HG02870 (cell line): Measurements from ENCODE around the gene RBCK1.
A peak's percentile ranks its signal among the peaks of the same experiment; 100 is the strongest.
"Not testable (repeated sequence)": the region's sequence is repeated elsewhere in the genome, so short reads cannot be mapped to it uniquely, and the experiment has no call there.

Source experiments
- ATAC-seq: cut with Tn5 transposase; IDR thresholded peaks from one replicate; pipeline ENCODE4 v1.9.1; 2021; ENCODE audit warnings: mild to moderate bottlenecking, moderate library complexity; ENCODE audit not compliant: unreplicated experiment

The RBCK1 gene

DNA sequence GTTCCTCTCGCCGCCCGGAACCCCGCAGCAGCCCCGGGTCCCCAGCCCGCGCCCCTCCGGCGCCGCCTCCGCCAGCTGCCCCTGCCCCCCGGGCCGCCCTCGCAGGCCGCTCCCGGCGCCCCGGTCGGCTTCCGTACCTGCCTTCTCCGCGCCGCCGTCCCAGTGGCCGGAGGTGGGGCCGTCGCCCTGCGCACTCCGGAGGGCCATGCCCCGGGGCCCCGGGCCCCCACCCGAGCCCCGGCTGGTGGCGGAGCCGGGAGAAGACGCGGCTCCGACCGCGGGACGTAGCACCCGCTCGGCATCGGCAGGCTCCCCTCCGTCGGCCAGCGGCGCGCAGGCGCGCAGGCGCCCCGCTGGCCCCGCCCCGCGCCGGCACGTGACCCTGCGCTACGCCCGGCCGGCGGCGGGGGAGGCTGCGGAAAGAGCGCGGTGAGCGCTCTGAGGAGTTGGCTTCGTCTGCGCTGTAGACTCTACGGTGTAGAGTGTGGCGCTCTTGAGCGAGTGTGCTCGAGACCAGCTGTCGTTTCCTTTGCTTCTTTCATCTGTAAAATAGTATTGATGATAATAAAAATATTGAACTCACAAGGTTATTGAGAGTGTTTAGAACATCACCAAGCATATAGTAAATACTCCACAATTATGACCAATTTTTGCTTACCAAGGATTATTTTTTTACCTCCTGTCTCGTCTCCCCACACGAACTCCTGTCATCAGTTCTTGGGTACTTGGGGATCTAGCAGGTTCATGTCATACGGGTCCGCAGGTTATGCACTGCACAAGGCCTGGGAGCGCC lies 54.3 kb downstream of the RBCK1 start, which contains the start of gene TBC1D20:
Gene TBC1D20, minus strand, starts transcription at position 335 of the 793 bp plus-strand sequence. Its CDS starts 128 bp downstream, at position 207.
- peak; percentile 94 for ATAC-seq

- ATAC-seq, result no peak
Observed at GRCh38 chr20:467755-468154, 59.7 kb downstream of the RBCK1 start.

DNA sequence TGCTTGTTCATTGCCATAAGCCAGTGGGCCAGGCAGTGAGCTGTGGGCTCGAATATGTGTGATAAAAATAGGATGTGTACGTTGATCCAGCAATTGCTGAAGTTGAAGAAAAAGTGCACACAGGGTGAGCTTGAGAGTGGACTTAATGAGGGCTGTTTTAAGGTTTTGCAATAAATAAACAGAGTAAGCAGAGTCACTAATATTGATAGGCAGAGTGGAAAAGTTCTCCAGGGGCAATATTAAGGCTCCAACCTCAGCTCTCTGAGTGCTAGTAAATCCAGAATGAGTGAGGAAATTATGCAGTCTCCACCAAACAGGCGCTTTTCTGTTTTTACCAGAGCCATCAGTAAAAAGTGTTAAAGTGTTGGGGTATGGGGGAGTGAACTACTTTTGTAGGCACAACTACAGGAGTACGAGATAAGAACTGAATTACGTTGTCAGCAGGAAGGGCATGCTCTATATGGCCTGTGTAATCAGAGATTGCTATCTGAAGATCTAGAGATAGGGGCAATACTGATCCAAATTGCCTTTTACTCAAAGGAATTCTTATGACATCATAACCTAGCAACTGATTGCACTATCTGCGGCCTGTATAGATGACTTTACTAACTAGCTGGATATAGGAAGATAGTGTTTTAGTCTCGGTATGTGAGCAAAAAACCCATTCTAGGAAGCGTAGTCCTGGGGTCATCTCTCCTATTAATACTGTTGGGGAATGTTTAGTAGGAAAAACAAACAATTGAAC lies 61.8 kb downstream of the RBCK1 start:
- ATAC-seq, result no peak

GRCh38 chr20:472137-472846 lies 64.2 kb downstream of the RBCK1 start:
- ATAC-seq, result no peak

GRCh38 chr20:472889-473292 lies 64.8 kb downstream of the RBCK1 start:
- no peak for ATAC-seq

DNA sequence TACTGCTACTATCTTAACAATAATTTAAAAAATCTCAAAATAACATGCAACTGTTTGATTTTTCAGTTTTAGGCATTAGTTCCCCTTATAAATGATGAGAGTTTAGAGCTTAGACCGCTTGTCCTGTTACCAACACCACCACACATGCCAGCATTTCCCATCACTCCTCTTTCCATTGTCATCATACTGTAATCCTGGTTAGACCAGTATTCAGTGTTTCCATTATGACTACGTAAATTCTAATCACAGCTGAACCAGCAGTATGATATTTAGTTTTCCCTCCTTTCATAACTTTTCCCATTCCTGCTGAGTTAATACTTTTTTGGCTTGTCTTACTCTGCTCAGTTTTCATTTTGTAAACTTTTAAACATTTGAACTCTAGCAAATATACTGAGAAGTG lies 66.5 kb downstream of the RBCK1 start:
- ATAC-seq, result no peak

GRCh38 chr20:475463-476357 lies 67.6 kb downstream of the RBCK1 start:
- ATAC-seq, result no peak

DNA sequence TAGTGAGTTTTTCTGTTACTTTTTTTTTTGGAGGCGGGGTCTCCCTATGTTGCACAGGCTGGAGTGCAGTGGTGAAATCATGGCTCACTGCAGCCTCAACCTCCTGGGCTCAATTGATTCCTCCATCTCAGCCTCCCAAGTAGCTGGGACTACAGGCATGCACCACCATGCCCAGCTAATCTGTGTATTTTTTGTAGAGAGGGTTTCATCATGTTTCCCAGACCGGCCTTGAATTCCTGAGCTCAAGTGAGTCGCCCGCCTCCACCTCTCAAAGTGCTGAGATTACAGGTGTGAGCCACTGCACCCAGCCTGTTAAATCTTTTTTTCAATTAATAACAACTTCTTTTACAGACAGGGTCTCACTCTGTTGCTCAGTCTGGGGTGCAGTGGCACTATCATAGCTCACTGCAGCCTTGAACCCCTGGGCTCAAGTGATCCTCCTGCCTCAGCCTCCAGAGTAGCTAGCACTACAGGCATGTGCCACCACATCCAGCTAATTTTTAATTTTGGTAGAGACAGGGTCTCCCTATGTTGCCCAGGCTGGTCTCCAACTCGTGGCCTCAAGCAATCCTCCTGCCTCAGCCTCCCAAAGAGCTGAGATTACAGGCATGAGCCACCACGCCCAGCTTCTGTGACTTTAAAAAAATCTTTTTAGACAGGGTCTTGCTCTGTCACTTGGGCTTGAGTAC lies 68.6 kb downstream of the RBCK1 start:
- not testable (repeated sequence) for ATAC-seq

DNA sequence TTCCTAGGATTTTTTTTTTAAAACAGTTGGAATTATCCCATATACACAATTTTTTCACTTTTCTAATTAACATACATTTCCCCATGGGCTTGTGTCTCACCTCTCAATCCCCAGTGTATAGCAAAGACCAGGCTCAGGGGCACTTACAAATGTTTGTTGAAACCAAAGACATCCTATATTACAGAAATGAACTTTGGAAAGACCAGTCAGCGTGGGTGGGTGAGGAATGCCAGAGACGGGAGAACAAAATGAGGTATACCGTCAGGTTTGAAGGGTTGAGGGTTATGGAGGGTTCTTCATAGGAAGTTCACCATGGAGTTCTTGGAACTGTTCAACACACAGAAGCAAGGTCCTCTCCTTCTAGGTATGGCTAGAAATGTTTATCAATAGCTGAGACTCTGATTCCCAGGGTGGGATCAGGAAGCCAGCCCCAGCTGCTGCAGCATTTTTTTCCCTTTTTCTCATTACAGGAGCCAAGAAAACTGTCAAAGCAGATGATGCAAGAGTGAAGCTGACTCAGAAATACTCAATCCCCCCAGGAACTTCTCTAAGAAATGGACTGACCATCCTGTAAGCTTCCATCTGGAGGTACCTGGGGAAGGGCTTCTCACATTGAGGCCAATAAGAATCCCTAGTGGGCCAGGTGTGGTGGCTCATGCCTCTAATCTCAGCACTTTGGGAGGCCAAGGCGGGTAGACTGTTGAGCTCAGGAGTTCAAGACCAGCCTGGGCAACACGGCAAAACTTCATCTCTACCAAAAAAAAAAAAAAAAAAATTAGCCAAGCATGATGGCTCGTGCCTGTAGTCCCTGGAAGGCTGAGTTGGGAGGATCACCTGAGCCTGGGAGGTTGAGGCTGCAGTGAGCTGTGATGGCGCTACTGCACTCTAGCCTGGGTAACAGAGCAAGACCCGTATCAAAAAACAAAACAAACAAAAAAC lies 70.2 kb downstream of the RBCK1 start:
- ATAC-seq, result no peak

DNA sequence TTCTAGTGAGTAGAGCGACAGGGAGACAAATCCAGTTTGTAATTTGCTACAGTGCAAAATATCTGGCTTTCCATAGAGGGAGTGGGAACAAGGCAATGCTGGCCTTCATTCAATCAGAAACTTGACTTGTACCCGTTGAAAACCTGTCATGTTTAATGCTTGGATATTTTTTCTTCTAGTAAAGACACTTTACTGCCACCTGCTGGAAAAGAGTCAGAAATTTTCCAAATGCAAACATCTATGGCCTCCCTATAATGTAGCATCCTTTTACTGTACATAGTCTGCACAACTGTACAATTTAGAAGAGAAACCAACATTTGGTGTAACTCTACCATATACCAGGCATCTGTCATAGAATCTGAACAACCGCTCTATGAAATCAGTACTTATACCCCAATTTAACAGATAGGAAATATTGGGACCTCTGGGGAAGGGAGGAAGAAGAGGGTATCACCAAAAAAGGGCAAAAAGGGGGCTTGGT lies 70.9 kb downstream of the RBCK1 start:
- ATAC-seq, result no peak

- ATAC-seq, result no peak
Observed at GRCh38 chr20:479487-479886, 71.4 kb downstream of the RBCK1 start.

- ATAC-seq, result no peak
Observed at GRCh38 chr20:480044-480443, 71.9 kb downstream of the RBCK1 start.

GRCh38 chr20:481167-481566 lies 73.1 kb downstream of the RBCK1 start:
- no peak for ATAC-seq
